ENCODE data around the gene ERG.

ERG gene

DNA sequence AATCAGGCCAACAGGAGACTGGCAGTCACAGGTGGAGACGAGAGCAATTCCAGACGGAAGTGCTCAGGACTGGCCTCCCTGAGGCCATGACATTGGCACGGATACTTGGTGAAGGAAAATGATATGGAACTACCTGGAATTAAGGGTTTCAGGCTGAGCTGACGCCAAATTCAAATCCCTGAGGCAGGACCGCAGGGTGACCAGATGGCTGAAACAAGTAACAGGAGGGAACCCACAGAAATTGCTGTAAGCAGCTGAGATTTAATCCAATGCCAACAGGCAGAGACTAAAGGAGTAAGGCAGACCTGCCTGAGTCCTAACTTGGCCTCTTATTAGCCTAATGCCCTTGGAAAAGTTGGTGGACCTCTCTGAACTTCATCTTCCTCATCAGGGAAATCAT lies 76.2 kb downstream of the ERG start:
- H3K27ac ChIP-seq = no peak overlapping the region
- DNase-seq (ENCODE audit: low spot score) = peak; percentile 4
- TF ChIP-seq CTCF (IDR thresholded peaks at IDR 0.05) = no peak
- H3K4me3 ChIP-seq = no peak overlapping the region

GRCh38 chr21:38420140-38420539 lies 78.1 kb downstream of the ERG start:
- Histone ChIP-seq H3K27ac (no peak overlapping the region), H3K4me3 (no peak overlapping the region)
- peak; percentile 21 for DNase-seq (ENCODE audit: low spot score)
- TF ChIP-seq CTCF (IDR thresholded peaks at IDR 0.05) = no peak

- Histone ChIP-seq H3K27ac (no peak overlapping the region), H3K4me3 (no peak overlapping the region)
- no peak for DNase-seq (ENCODE audit: low spot score)
- no peak for TF ChIP-seq CTCF (IDR thresholded peaks at IDR 0.05)
These were observed 80.6 kb downstream of the ERG start for GRCh38 chr21:38417726-38418125.

DNA sequence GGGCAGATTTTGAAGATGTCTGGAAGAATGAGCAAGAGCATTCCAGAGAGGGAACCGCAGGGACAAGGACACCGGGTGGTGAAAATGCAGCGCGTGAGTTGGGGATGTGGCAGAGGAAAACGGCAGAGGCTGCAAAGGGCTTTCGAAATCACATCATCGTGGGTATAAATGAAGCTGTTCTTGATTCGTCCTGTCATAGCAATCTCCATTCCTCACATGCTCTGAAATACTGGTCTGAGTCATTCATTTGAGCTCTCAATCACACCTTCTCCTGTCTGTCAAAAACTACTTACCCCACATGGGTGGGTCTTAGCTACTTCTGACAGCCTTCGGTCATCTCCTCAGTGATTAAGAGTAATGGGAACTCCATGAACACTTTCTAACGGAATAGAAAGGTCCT lies 81.5 kb downstream of the ERG start:
- no peak for DNase-seq (ENCODE audit: low spot score)
- Histone ChIP-seq H3K4me3 (no peak overlapping the region), H3K27ac (no peak overlapping the region)
- no peak for TF ChIP-seq CTCF (IDR thresholded peaks at IDR 0.05)

DNA sequence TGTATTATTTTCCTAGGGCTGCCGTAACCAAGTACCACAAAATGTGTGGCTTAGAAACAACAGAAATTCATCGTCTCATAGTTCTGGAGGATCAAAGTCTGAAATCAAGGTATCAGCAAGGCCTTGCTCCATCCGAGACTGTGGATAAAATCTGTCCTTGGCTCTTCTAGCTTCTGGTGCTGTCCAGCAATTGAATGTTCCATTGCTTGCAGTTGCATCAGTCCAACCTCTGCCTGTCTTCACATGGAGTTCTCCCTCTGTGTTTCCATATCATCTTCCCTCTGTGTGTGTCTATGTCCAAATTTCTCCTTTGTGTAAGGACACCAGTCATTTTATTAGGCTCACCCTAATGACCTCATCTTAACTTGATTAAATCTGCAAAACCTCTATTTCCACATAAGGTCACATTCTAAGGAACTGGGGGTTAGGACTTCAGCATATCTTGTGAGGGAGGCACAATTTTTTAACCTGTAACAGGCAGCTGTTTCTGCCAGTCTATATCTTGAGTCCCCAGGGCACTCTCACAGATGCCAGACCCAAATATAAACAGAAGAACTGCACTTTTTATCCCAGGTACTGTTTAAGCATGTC lies 84.2 kb downstream of the ERG start:
- Histone ChIP-seq H3K4me3 (no peak overlapping the region), H3K27ac (no peak overlapping the region)
- DNase-seq (ENCODE audit: low spot score) = no peak
- TF ChIP-seq CTCF (IDR thresholded peaks at IDR 0.05) = no peak

GRCh38 chr21:38410466-38410865 lies 87.8 kb downstream of the ERG start:
- no peak for TF ChIP-seq CTCF (IDR thresholded peaks at IDR 0.05)
- no peak overlapping the region for H3K27ac ChIP-seq
- DNase-seq (ENCODE audit: low spot score) = no peak
- H3K4me3 ChIP-seq = no peak overlapping the region

GRCh38 chr21:38409907-38410306 lies 88.4 kb downstream of the ERG start:
- Histone ChIP-seq H3K27ac (no peak overlapping the region), H3K4me3 (no peak overlapping the region)
- no peak for DNase-seq (ENCODE audit: low spot score)
- TF ChIP-seq CTCF (IDR thresholded peaks at IDR 0.05) = no peak
